ENCODE data around the gene OBSCN. TPM values are rescaled to one million over a fixed set of nuclear protein-coding genes. Genes with fewer than 3 reads are reported as not detected.

OBSCN gene
- total RNA-seq, 1 donor from 2014 or later: 25.7 TPM

GRCh38 chr1:228398741-228399461 lies 191.1 kb downstream of the OBSCN start:
- no peak for DNase-seq
- Mint-ChIP-seq H3K4me1 (ENCODE audit: low read depth, unreplicated experiment) (peaks cover 9% of the 10 kb centered on the region), H3K4me3 (ENCODE audit: unreplicated experiment) (no peak overlapping the region), H3K27ac (ENCODE audit: unreplicated experiment) (no peak overlapping the region), H3K36me3 (ENCODE audit: unreplicated experiment) (no peaks in the 10 kb centered on the region), H3K9me3 (ENCODE audit: unreplicated experiment) (peaks cover 10% of the 10 kb centered on the region), H3K27me3 (ENCODE audit: unreplicated experiment) (peaks cover 6% of the 10 kb centered on the region)
- TF ChIP-seq CTCF (IDR thresholded peaks at IDR 0.05; ENCODE audit: partially characterized antibody, unreplicated experiment): no peak

- H3K4me3 Mint-ChIP-seq (ENCODE audit: unreplicated experiment): no peak overlapping the region
- peaks cover 5% of the 10 kb centered on the region for H3K27me3 Mint-ChIP-seq (ENCODE audit: unreplicated experiment)
- DNase-seq: no peak
- peaks cover 10% of the 10 kb centered on the region for H3K9me3 Mint-ChIP-seq (ENCODE audit: unreplicated experiment)
- TF ChIP-seq CTCF (IDR thresholded peaks at IDR 0.05; ENCODE audit: partially characterized antibody, unreplicated experiment): no peak
- no peak overlapping the region for H3K27ac Mint-ChIP-seq (ENCODE audit: unreplicated experiment)
- no peaks in the 10 kb centered on the region for H3K36me3 Mint-ChIP-seq (ENCODE audit: unreplicated experiment)
- H3K4me1 Mint-ChIP-seq (ENCODE audit: low read depth, unreplicated experiment): peaks cover 10% of the 10 kb centered on the region
These were observed 191.8 kb downstream of the OBSCN start for GRCh38 chr1:228399531-228400236.

GRCh38 chr1:228400237-228400651 lies 192.4 kb downstream of the OBSCN start:
- H3K27ac Mint-ChIP-seq (ENCODE audit: unreplicated experiment): peak overlapping the region; percentile 55
- no peak for DNase-seq
- peaks cover 5% of the 10 kb centered on the region for H3K27me3 Mint-ChIP-seq (ENCODE audit: unreplicated experiment)

GRCh38 chr1:228400692-228401454 lies 193.0 kb downstream of the OBSCN start:
- Mint-ChIP-seq H3K4me3 (ENCODE audit: unreplicated experiment) (no peak overlapping the region), H3K27ac (ENCODE audit: unreplicated experiment) (peak overlapping the region; percentile 55), H3K27me3 (ENCODE audit: unreplicated experiment) (peaks cover 8% of the 10 kb centered on the region), H3K9me3 (ENCODE audit: unreplicated experiment) (peaks cover 7% of the 10 kb centered on the region), H3K36me3 (ENCODE audit: unreplicated experiment) (no peaks in the 10 kb centered on the region), H3K4me1 (ENCODE audit: low read depth, unreplicated experiment) (peaks cover 15% of the 10 kb centered on the region)
- DNase-seq: no peak
- TF ChIP-seq CTCF (IDR thresholded peaks at IDR 0.05; ENCODE audit: partially characterized antibody, unreplicated experiment): no peak

More at GRCh38 chr1:228400237-228400651, 192.4 kb downstream of the OBSCN start:
- Mint-ChIP-seq H3K4me3 (ENCODE audit: unreplicated experiment) (no peak overlapping the region), H3K4me1 (ENCODE audit: low read depth, unreplicated experiment) (peaks cover 14% of the 10 kb centered on the region), H3K36me3 (ENCODE audit: unreplicated experiment) (no peaks in the 10 kb centered on the region), H3K9me3 (ENCODE audit: unreplicated experiment) (peaks cover 10% of the 10 kb centered on the region)
- no peak for TF ChIP-seq CTCF (IDR thresholded peaks at IDR 0.05; ENCODE audit: partially characterized antibody, unreplicated experiment)

Measured in glutamatergic neuron (in vitro differentiated cells).